GM18909 (cell line): ENCODE results near the gene FGF2.
A peak's percentile ranks its signal among the peaks of the same experiment; 100 is the strongest.
"Not testable (repeated sequence)": the region's sequence is repeated elsewhere in the genome, so short reads cannot be mapped to it uniquely, and the experiment has no call there.

ENCODE experiments used
- ATAC-seq: cut with Tn5 transposase; IDR thresholded peaks from one replicate; pipeline ENCODE4 v1.9.1; 2021; ENCODE audit warnings: mild to moderate bottlenecking; ENCODE audit not compliant: unreplicated experiment, poor library complexity

The FGF2 gene

DNA sequence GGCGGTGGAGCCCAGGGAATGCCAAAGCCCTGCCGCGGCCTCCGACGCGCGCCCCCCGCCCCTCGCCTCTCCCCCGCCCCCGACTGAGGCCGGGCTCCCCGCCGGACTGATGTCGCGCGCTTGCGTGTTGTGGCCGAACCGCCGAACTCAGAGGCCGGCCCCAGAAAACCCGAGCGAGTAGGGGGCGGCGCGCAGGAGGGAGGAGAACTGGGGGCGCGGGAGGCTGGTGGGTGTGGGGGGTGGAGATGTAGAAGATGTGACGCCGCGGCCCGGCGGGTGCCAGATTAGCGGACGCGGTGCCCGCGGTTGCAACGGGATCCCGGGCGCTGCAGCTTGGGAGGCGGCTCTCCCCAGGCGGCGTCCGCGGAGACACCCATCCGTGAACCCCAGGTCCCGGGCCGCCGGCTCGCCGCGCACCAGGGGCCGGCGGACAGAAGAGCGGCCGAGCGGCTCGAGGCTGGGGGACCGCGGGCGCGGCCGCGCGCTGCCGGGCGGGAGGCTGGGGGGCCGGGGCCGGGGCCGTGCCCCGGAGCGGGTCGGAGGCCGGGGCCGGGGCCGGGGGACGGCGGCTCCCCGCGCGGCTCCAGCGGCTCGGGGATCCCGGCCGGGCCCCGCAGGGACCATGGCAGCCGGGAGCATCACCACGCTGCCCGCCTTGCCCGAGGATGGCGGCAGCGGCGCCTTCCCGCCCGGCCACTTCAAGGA lies at the start of gene FGF2:
TSS of gene FGF2 (plus strand) at position 279 of the 705 bp plus-strand sequence. CDS start at position 623, 344 bp downstream.
- peak; percentile 26 for ATAC-seq

DNA sequence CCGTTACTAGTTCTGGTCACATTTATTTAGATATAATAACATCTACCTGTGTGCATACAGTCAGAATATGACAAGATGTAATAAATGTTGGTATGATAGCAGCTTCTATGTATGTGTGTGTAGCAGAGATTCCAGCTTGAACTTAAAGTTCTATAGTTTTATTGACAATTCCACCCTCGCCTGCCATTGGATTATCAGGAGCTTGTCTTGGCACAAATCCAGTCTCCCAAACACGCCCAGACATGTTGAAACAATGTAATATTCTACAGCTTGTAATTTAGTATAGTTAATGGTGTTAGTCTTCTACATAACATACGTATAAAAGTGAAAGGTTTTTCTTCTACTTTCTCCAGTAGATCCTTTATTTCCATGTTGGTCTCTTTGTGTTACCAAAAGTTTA lies 49.7 kb upstream of the FGF2 start:
- ATAC-seq: no peak

DNA sequence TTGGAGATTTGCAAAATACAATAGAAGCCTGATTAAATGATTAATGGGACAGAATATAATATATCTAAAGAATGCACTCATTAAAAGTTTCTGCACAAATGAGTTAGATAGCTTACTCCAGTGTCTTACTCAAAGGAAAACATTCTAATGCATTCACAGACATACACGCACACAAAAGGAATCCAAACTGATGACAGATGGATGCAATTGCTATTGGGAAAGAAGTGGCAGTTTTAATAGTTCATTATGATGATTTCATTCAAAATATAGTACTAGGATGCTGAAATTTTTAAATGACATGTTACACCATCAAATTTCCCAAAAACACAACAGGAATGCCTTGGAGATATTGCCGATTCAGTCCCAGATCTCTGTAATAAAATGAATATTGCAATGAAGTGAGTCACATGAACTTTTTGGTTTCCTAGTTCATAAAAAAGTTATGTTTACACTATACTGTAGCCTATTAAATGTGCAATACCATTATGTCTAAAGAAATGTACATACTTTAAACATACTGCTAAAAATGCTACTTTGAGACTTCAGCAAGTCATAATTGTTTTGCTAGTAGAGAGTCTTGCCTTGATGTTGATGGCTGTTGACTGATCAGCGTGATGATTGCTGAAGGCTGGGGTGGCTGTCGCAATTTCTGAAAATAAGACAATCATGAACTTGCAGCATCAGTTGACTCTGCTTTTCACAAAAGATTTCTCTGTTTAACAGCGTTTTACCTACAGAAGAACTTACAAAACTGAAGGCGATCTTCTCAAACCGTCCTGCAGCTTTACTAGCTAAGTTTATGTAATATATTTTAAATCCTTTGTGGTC lies 48.6 kb upstream of the FGF2 start:
- ATAC-seq: no peak

DNA sequence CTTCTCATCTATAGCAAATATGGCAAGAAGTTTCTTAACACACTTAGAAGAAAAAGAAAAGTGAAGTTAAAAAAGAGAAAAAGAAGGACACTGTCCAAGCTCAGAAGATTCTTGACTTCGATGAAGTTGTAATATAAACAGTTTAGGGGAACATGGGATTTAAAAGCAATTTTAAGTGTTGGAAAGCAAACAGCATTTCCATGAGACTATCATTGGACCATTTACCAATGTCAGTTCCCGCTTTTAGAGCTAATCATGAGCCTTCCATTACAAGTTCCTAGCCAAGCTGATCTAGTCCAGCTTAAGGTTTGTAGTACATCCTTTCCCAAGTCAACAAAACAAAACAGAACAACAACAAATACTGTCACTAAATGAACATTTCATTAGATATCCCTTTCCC lies 45.1 kb upstream of the FGF2 start:
- ATAC-seq: no peak

DNA sequence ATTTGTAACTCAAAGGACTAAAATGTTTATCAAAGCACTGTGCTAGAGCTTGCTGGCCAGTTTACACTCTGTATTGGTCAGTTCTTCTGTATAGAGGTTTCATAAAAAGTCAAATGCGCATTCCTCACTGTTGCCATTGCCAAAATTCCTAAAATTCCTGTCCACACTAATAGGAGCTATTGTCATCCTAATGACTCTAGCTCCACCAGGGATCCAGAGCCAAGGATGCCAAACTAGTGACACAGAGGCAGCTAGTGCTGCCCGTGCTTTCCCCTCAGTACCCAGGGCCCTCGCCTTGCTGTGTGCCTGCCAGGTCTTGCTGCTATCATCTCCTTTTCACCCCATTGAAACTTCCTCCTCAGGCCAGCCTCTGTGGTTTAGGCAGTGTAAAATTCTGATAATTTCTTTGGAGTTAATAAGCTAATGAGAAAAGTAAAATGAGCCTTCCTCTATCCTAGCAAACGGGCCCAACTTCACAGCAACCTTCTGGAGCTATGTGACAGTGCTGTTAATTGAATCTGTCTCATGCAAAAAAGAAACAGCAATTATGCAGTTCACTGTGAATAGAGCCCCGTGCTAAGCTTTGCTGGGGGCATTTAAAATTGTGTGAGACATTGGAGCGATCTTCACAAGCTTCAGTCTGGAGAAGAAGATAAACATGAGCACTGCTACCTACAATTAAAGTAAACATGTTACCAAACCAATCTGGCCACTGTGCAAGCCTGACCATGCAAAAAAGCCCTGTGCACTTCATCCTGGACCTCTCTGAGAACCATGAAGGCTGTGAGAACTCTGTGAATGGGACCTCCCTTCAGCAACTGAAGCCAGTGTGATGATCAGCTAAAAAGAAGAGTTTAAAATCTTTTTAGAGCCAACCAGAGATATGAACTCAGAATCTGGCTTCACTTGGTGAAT lies 43.1 kb upstream of the FGF2 start:
- no peak for ATAC-seq

DNA sequence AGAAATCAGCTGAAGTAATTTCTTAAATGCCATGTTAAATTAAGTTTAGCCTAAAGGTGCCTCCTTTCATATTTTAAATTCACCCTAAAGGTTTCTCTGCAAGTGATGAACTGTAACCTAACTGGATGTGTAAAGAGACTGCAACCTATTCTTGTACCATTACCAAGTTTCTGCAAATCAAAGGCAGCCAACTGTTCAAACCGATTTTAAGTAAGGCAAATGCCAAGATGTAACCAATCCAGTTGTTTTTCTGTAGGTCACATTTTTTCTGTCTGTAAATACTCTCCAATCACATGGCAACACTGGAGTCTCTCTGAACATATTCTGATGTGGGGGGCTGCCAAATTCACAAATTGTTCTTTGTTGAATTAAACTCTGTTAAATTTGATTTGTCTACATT lies 42.4 kb upstream of the FGF2 start:
- no peak for ATAC-seq

DNA sequence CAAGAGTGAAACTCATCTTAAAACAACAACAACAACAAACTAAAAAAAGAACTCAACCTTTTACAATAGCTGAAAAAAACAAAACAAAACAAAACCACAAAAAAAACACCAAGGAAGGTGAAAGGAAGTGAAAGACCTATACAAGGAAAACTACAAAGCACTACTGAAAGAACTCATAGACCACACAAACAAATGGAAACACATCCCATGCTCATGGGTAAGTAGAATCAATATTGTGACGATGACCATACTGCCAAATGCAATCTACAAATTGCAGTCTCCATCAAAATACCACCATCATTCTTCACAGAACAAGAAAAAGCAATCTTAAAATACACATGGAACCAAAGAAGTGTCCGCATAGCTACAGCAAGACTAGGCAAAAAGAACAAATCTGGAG lies 41.5 kb upstream of the FGF2 start:
- no peak for ATAC-seq

DNA sequence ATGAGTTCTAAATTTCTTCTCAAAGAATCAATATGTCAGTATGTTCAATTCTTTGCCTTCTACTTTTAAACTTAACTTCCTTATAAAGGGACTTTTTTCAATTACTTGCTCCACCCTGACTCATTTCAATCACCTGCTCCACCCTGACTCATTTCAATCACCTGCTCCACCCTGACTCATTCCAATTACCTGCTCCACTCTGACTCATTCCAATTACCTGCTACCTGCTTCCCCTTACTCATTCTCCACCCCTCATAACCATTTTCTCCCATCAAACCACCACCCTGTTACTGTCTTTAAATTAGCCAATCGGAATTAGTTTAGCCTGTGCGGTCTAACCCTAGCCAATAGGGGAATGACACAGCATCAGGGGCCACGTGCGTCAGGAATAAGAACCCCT lies 40.3 kb upstream of the FGF2 start:
- ATAC-seq: not testable (repeated sequence)

DNA sequence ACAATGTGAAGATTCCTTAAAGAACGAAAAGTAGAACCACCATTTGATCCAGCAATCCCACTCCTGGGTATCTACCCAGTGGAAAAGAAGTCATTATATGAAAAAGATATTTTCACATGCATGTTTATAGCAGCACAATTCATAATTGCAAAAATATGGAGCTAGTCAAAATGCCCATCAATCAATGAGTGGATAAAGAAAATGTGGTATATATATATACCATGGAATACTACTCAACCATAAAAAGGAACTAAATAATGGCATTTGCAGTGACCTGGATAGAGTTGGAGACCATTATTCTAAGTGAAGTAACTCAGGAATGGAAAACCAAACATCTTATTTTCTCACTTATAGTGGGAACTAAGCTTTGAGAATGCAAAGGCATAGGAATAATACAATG lies 39.7 kb upstream of the FGF2 start:
- not testable (repeated sequence) for ATAC-seq

DNA sequence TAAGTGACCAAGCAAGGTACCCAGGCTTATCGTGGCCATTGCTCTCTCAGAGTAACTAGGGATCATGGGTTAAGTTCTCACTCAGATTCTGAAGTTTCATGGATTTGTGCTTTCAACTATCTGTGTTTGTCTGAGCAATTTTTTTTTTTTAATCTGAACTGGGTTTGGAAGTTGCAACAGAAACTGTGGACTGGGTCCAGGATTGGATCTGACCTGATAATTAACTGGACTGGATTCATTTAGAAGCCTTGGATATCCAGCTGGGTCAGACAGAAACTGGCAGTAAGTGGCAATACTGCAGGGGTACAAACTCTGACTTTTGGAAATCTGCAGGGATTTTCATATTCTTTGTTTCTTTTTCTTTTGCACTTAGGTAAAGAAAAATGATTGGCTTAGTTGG lies 38.7 kb upstream of the FGF2 start:
- ATAC-seq: no peak

DNA sequence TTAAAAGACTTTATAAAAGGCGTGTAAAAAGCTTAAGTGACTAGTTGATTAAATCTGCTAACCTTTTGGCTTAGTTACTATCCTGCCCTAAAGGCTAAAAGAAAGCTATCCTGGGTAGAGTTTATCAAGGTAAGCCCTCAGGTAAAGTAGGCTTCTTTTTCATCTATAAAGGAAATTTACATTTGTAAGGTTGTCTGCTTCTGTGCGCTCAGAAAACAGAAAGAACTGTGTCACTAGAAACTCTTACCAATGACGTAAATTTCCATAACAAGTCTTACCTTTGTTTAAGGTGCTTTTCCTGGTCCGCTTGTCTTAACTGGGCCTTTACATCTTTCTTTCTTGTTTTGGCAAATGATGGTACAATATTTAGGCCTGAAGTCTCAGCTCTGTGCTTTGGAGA lies 37.7 kb upstream of the FGF2 start:
- no peak for ATAC-seq

DNA sequence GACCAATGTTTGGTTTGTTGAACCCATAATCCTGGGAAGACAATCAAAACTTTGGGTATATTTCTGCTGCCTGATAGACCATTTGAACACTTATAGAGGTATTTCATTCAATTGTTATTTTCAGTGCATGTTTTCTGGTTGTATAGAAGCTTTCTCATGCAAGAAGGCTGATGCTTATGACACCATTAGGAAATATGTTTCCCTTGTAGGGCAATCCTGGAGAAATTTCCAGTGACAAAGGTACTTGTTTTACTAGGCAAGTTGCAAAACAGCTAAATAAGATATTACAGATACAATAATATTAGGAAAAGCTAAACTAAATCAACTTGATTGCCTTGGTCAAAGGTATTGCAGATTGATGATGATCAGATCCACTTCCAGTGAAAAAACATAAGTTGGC lies 32.8 kb upstream of the FGF2 start:
- no peak for ATAC-seq

DNA sequence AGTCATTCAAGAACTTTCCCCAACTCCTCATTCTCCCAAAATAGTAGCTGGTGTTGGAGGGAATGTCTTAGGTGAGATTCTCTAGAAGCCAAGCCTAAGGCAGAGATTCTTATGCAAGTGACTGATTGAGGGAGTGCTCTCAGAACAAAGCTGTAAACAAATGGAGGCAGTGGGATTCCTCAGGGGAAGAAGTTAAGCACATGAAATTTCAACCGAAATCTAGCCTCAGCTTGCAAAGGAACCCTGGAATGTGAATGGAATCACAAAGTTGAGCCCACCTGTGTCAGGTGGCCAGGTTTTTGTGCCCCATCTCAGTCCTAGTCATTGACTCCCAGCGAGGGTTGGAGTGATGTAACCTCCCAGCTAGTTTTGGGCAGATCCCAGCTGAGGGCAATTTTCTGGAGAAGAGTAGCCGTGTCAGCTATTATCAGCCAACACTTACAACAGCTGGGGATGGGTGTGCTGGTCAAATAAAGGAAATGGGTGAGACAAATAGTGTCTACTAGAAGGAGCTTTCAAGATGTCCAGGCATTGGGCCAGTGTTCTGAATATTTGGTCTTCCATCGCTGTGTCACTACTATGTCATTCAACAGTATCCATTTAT lies 29.7 kb upstream of the FGF2 start:
- no peak for ATAC-seq

DNA sequence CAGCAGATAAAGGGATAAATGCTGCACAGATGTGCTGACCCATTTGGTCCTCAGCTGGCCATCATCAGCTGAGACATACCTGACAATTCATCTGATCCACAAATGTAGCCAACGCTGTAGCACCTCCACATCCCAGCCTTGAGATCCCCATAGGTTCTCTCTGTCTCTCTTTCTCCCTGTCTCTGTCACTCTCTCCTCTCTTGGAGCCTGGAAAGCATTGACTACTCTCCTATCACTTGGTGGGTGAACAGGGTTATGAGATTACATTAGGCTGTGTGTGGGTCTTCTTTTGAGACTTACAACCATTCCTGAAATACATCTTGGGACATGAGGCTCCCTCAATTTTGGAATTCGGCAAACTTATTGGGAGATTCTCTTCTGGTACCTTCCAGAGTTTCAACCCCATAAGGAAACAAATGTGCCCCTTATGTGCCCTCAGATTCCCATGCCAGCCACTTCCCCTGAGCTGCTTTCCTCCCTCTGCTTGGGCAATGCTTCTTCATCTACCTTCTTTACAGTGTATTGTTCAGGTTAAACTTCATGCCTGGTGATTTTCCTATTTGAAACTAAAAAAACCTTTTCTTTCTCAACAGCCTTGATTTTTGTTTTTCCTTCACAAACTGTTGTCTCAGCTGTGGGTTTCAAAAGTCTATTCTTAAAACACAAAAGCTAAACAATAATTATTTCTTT lies 29.1 kb upstream of the FGF2 start:
- no peak for ATAC-seq

DNA sequence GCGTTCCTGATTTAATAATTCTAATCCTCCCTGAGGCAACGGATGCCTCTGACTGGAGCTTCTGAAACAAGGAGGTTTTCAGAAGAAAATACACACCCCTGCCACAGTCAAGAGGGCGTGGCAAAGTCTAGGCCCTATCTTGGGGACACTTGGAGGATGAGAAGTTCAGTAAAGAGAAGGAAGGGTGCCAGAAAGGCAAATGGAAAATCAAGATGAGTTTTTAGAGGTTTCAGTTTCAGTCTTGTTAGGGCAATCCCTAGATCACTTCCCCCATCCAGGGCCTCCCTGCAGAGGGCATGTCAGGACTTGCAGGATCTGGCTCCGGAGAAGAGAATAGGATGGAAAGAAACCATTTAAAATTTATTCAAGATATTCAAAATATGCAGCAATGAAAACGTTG lies 28.5 kb upstream of the FGF2 start:
- ATAC-seq: peak; percentile 78

DNA sequence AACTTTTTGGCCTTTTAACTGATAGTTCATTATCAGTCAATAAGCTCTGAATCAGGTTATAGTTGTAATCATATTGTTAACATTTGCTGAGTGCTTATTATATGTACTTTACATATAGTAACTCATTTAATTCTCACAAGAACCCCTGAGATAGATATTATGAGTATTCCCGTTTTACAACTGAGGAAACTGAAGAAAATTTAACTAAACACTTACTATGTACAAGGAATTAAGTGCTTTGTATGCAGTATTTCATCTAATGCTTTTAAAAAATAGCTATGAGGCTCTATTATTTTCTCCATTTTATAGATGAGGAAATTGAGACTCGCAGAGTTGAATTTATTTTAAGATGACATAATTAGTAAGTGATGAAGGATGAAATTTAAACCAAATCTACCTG lies 27.7 kb upstream of the FGF2 start:
- no peak for ATAC-seq

DNA sequence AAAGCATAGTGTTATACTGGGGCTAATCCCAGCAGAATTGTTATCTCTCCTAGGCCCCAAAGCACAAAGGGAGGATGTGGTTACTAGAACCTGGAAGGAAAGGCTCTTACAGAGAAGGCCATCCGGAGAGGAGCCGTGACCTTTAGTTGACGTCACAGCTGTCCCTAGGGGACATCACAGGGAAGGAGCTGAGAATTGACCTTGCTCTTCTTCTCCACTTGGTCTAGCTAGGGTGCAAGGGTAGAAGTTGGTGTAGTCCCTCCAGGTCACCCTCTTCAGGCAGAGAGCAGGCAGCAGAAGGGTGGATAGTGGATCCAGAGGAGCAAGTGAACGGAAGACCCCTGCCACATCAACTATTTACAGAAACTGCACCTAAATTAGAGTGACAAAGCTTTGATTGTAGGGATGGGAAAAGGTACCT lies 22.8 kb upstream of the FGF2 start:
- no peak for ATAC-seq

DNA sequence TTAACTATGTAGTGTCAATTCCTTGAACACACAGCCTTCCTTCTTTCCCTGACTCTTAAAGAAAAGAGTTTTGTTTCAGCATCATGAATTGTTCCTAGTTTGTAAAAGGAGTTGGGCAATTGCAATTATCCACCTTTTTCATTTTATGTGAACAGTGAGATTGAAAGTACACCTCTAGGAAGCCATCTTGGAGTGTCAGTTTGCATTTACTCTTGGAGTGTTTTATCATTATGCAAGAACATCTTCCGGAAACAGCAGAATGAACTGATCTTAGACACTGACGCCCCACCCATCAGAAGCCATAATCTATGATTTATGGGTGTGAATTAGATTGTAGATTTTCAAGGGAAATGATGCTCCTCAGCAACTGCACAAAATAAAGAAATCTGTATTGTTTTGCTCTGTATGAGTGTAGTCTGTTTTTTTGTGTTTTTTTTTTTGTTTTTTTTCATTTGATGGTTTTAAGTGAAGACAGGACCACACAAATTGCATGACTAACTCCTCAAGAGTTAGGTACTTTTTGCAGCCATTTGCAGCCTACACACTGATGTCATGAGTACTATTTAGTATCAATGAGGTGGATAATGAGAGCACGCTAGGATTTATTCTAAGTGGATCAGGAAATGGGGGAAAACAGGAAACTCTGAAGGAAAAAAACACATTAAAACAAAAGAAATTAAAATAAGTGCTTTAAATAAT lies 19.5 kb upstream of the FGF2 start:
- no peak for ATAC-seq

DNA sequence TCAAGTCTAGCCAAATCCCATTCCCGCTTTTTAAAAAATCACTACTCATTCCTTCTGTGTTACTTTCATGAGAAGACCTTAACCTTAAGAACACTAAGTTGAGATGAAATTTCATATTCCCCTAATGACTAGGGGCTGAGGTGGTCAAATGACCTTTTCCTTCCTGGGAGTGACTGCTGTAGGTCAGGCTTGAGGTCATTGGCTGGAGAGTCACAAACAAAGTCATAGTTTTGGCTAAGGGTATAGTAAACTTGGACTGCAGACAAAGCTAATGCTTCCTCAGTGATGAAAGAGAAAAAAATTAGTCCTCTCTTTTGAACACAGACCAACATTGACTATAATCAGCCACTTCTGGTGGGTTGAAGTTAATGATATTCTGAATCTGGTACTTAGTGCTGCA lies 16.0 kb upstream of the FGF2 start:
- no peak for ATAC-seq
